Endodermal cell (in vitro differentiated cells): ENCODE results near the gene CLEC3B. TPM values are rescaled to one million over a fixed set of nuclear protein-coding genes. Genes with fewer than 3 reads are reported as not detected.

Source experiments
- DNase-seq: peaks from one replicate; pipeline ENCODE4 v3.0.0-alpha.2; 2017
- H3K27ac ChIP-seq: 2 replicates; pipeline ENCODE4 v1.5.1; 2013; ENCODE audit warnings: mild to moderate bottlenecking, low read depth, low read length, moderate library complexity
- H3K27me3 ChIP-seq: 2 replicates; pipeline ENCODE4 v1.6.1; 2013; ENCODE audit warnings: mild to moderate bottlenecking, low read length, moderate library complexity; ENCODE audit not compliant: insufficient read depth, control insufficient read depth, poor library complexity, severe bottlenecking
- H3K36me3 ChIP-seq: 2 replicates; pipeline ENCODE4 v1.7.0; 2013; ENCODE audit warnings: mild to moderate bottlenecking, low read length, moderate library complexity; ENCODE audit not compliant: control insufficient read depth, insufficient read depth
- H3K4me1 ChIP-seq: one replicate; pipeline ENCODE4 v1.7.0; 2013; ENCODE audit warnings: low read length; ENCODE audit not compliant: control insufficient read depth, insufficient read depth
- H3K4me3 ChIP-seq: 2 replicates; pipeline ENCODE4 v1.5.1; 2013; ENCODE audit warnings: mild to moderate bottlenecking, low read length, moderate library complexity
- H3K9ac ChIP-seq: 2 replicates; pipeline ENCODE4 v1.6.1; 2013; ENCODE audit warnings: mild to moderate bottlenecking, low read length, moderate library complexity; ENCODE audit not compliant: poor library complexity, severe bottlenecking; ENCODE audit errors: extremely low read depth
- H3K9me3 ChIP-seq: 2 replicates; pipeline ENCODE4 v1.6.1; 2013; ENCODE audit warnings: mild to moderate bottlenecking, low read length, moderate library complexity; ENCODE audit not compliant: control insufficient read depth
- H3K27ac Mint-ChIP-seq: 2 replicates; pipeline ENCODE4 v1.8.0; 2020; ENCODE audit warnings: mixed read lengths
- H3K27me3 Mint-ChIP-seq: 2 replicates; pipeline ENCODE4 v1.8.0; 2021; ENCODE audit warnings: mild to moderate bottlenecking, mixed read lengths; ENCODE audit not compliant: insufficient read depth
- H3K36me3 Mint-ChIP-seq: 2 replicates; pipeline ENCODE4 v1.8.0; 2020; ENCODE audit warnings: low read depth, mixed read lengths
- H3K4me1 Mint-ChIP-seq: 2 replicates; pipeline ENCODE4 v1.8.0; 2020; ENCODE audit warnings: mixed read lengths
- H3K4me3 Mint-ChIP-seq: 2 replicates; pipeline ENCODE4 v1.8.0; 2020; ENCODE audit warnings: mild to moderate bottlenecking, moderate library complexity, mixed read lengths
- H3K9me3 Mint-ChIP-seq: 2 replicates; pipeline ENCODE4 v1.8.0; 2020; ENCODE audit warnings: mild to moderate bottlenecking, mixed read lengths
- WGBS, 2 experiments: methylation state at CpG; one replicate each; pipeline versions ENCODE4 v1.1.5 to v1.1.7; 2013; ENCODE audit warnings: missing lambda C conversion rate in 2 of 2, mixed read lengths in 1 of 2; ENCODE audit not compliant: insufficient coverage in 1 of 2, insufficient read length in 1 of 2; 5-methylcytosine and 5-hydroxymethylcytosine counted together
- total RNA-seq, 2 donors: library from RNA; stranded (reverse); fragmentation: NEBNext Ultra II Directional in 1 of 2; extraction: Animal tissue kit (Norgen Biotek cat#: 25700) in 1 of 2; gene quantifications; 2 replicates in 1 of 2; 3 replicates in 1 of 2; pipeline ENCODE4 v1.2.1, GENCODE V29; 2021
- TF ChIP-seq, protein P1 (sequence below): fragments of 200-600 bp; sonication (generic); conservative IDR thresholded peaks from 2 replicates; pipeline ENCODE4 v1.5.0; 2021; ENCODE audit warnings: antibody characterized with exemption, mild to moderate bottlenecking

CLEC3B gene
- total RNA-seq, 2 donors from 2014 or later: not detected

DNA sequence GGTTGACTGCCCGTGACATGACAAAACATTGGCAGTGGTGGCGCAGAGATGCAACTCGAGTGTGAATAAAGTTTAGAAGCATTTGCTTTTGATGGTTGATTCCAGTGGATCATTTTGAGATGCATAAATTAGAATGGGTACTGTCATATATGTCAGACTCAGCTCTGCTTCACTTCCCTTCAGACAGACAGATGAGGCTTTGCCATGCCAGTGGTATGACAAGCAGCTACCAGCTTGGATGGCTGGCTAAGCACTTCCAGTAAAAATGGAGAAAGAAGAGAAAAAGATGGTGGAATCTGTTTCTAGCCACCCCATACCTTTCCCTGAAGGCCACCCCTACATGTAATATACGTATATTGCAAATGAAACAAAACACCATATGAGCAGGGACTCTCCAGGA, 13.5 kb upstream of the CLEC3B start:
- no peaks in the 10 kb centered on the region for H3K9me3 Mint-ChIP-seq
- Histone ChIP-seq H3K9ac (no peak overlapping the region), H3K27ac (no peak overlapping the region)

DNA sequence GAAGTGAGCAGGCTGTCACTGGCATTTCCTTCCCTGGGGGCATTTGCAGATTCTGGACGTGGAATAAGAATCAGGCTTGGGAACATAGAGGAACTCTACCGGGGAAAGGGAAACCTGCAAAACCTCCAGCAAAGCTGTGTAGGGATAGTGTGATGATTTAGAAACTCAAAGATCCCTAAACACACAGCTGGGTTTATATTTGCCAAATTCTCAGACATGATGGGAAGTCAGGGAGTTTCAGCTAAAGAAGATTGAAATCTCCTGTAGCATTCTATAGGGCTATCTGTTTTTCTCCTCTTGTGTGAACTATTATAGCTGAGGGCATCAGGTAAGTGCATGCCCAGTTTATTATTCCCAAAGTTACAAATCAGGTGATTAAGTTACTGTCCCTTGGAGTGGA, 9.2 kb upstream of the CLEC3B start:
- no peak overlapping the region for H3K4me3 Mint-ChIP-seq
- no peak overlapping the region for H3K27ac Mint-ChIP-seq
- 88 to 93% methylated on average over 2 of the region's 2 CpGs for whole genome bisulfite sequencing, 2 experiments
- no peaks in the 10 kb centered on the region for H3K4me1 ChIP-seq
- H3K27ac ChIP-seq: no peak overlapping the region
- peaks cover 5% of the 10 kb centered on the region for H3K27me3 Mint-ChIP-seq
- no peak overlapping the region for H3K4me3 ChIP-seq
- no peaks in the 10 kb centered on the region for H3K9me3 Mint-ChIP-seq
- TF ChIP-seq, protein P1, sequence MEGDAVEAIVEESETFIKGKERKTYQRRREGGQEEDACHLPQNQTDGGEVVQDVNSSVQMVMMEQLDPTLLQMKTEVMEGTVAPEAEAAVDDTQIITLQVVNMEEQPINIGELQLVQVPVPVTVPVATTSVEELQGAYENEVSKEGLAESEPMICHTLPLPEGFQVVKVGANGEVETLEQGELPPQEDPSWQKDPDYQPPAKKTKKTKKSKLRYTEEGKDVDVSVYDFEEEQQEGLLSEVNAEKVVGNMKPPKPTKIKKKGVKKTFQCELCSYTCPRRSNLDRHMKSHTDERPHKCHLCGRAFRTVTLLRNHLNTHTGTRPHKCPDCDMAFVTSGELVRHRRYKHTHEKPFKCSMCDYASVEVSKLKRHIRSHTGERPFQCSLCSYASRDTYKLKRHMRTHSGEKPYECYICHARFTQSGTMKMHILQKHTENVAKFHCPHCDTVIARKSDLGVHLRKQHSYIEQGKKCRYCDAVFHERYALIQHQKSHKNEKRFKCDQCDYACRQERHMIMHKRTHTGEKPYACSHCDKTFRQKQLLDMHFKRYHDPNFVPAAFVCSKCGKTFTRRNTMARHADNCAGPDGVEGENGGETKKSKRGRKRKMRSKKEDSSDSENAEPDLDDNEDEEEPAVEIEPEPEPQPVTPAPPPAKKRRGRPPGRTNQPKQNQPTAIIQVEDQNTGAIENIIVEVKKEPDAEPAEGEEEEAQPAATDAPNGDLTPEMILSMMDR: no peak
- no peaks in the 10 kb centered on the region for H3K27me3 ChIP-seq
- peaks cover 2% of the 10 kb centered on the region for H3K4me1 Mint-ChIP-seq
- H3K36me3 Mint-ChIP-seq: peaks cover 28% of the 10 kb centered on the region
- peaks cover 34% of the 10 kb centered on the region for H3K36me3 ChIP-seq
- H3K9me3 ChIP-seq: no peaks in the 10 kb centered on the region
- H3K9ac ChIP-seq: no peak overlapping the region
- no peak for DNase-seq

More for the DNA sequence above, 13.5 kb upstream of the CLEC3B start:
- H3K4me3 Mint-ChIP-seq: no peak overlapping the region
- no peaks in the 10 kb centered on the region for H3K9me3 ChIP-seq
- H3K27ac Mint-ChIP-seq: no peak overlapping the region
- WGBS, 2 experiments: 90 to 95% methylated on average over 4 of the region's 4 CpGs
- no peak overlapping the region for H3K4me3 ChIP-seq
- TF ChIP-seq, protein P1: no peak
- H3K4me1 ChIP-seq: peaks cover 12% of the 10 kb centered on the region
- no peaks in the 10 kb centered on the region for H3K27me3 Mint-ChIP-seq
- H3K27me3 ChIP-seq: no peaks in the 10 kb centered on the region
- peaks cover 58% of the 10 kb centered on the region for H3K36me3 Mint-ChIP-seq
- peaks cover 64% of the 10 kb centered on the region for H3K36me3 ChIP-seq
- peaks cover 3% of the 10 kb centered on the region for H3K4me1 Mint-ChIP-seq
- DNase-seq: no peak

DNA sequence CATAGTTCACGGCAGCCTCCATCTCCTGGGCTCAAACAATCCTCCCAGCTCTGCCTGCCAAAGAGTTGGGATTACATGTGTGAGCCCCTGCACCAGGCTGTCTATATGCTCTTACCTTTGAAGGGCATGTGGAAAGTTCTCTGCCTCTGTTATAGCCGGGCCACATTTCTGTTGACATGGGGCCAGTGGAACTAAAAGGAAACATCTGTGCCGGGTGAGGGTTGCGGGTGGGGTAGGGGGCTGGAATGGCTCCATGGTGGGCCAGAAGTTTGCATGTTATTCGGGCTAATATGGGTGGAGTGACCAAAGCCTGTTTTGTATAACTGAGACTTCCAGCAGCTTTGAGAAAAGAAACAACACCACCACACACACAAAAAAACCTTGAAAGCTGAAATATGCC, 8.3 kb upstream of the CLEC3B start:
- H3K36me3 ChIP-seq: peaks cover 25% of the 10 kb centered on the region
- Mint-ChIP-seq H3K36me3 (peaks cover 20% of the 10 kb centered on the region), H3K4me3 (no peak overlapping the region), H3K4me1 (peaks cover 2% of the 10 kb centered on the region), H3K27ac (no peak overlapping the region), H3K9me3 (no peaks in the 10 kb centered on the region), H3K27me3 (peaks cover 5% of the 10 kb centered on the region)
- H3K4me1 ChIP-seq: no peaks in the 10 kb centered on the region
- H3K9ac ChIP-seq: no peak overlapping the region
- WGBS, 2 experiments: 90 to 92% methylated on average over 2 to 5 of the region's 5 CpGs
- H3K9me3 ChIP-seq: no peaks in the 10 kb centered on the region
- no peak for DNase-seq
- no peak overlapping the region for H3K4me3 ChIP-seq
- TF ChIP-seq, protein P1: no peak
- no peaks in the 10 kb centered on the region for H3K27me3 ChIP-seq
- no peak overlapping the region for H3K27ac ChIP-seq
